ENCODE data around the gene ARID4A. TPM values are rescaled to one million over a fixed set of nuclear protein-coding genes. Genes with fewer than 3 reads are reported as not detected.

Gene ARID4A
- total RNA-seq, 1 donor, result 14.5 TPM

- H4K20me1 ChIP-seq (ENCODE audit: insufficient read depth, low read length), result peaks cover 29% of the 10 kb centered on the region
- H3K27ac ChIP-seq (ENCODE audit: low read depth, low read length), result peak overlapping the region; percentile 50
- peaks cover 23% of the 10 kb centered on the region for H3K36me3 ChIP-seq (ENCODE audit: insufficient read depth, low read length)
- peak; percentile 66 for DNase-seq (ENCODE audit: insufficient read length, low spot score, missing footprints)
- peaks cover 17% of the 10 kb centered on the region for H3K4me1 ChIP-seq (ENCODE audit: insufficient read depth, low read length)
- peaks cover 64% of the 10 kb centered on the region for H3K79me2 ChIP-seq (ENCODE audit: insufficient read depth, low read length)
- TF ChIP-seq CTCF (IDR thresholded peaks at IDR 0.05; ENCODE audit: extremely low read depth, low read depth, low read length), result no peak
- H3K27me3 ChIP-seq (ENCODE audit: insufficient read depth, low read length), result no peaks in the 10 kb centered on the region
- H3K9me3 ChIP-seq (ENCODE audit: low read depth, low read length), result no peaks in the 10 kb centered on the region
- H3K4me3 ChIP-seq (ENCODE audit: insufficient read depth, low read length), result peak overlapping the region; percentile 83
- H2AFZ ChIP-seq (ENCODE audit: low read length), result peak overlapping the region; percentile 90
- peak overlapping the region; percentile 92 for H3K4me2 ChIP-seq (ENCODE audit: insufficient read depth, low read length)
These were observed 1.3 kb downstream of the ARID4A start for GRCh38 chr14:58299401-58300330.

GRCh38 chr14:58301416-58301815 is 3.1 kb downstream of the ARID4A start:
- DNase-seq (ENCODE audit: insufficient read length, low spot score, missing footprints), result no peak
- H4K20me1 ChIP-seq (ENCODE audit: insufficient read depth, low read length), result peaks cover 14% of the 10 kb centered on the region
- no peak for TF ChIP-seq CTCF (IDR thresholded peaks at IDR 0.05; ENCODE audit: extremely low read depth, low read depth, low read length)
- H3K79me2 ChIP-seq (ENCODE audit: insufficient read depth, low read length), result peaks cover 47% of the 10 kb centered on the region
- peaks cover 18% of the 10 kb centered on the region for H3K36me3 ChIP-seq (ENCODE audit: insufficient read depth, low read length)
- H3K9me3 ChIP-seq (ENCODE audit: low read depth, low read length), result no peaks in the 10 kb centered on the region
- no peak overlapping the region for H3K27ac ChIP-seq (ENCODE audit: low read depth, low read length)
- no peak overlapping the region for H3K4me3 ChIP-seq (ENCODE audit: insufficient read depth, low read length)
- no peaks in the 10 kb centered on the region for H3K27me3 ChIP-seq (ENCODE audit: insufficient read depth, low read length)
- H3K4me1 ChIP-seq (ENCODE audit: insufficient read depth, low read length), result peaks cover 10% of the 10 kb centered on the region
- no peak overlapping the region for H2AFZ ChIP-seq (ENCODE audit: low read length)
- H3K4me2 ChIP-seq (ENCODE audit: insufficient read depth, low read length), result no peak overlapping the region

DNA sequence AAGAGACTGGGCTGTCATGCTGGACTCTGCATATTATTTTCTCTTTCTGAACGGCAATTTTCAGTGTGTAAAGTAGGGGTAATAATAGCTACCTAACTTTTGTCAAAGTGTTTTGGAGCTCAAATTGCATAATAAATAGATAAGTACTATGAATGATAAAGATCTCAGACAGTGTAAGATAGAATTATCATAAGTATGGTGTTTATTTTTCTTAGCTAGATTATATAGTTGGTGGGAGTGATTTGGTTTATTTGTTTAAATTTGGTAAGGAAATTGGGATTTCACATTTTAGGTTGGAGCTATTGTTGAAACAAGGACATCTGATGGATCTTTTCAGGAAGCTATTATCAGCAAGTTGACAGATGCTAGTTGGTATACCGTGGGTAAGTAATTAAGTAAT is 7.4 kb downstream of the ARID4A start:
- H3K79me2 ChIP-seq (ENCODE audit: insufficient read depth, low read length), result peaks cover 20% of the 10 kb centered on the region
- no peak overlapping the region for H3K27ac ChIP-seq (ENCODE audit: low read depth, low read length)
- H2AFZ ChIP-seq (ENCODE audit: low read length), result no peak overlapping the region
- no peaks in the 10 kb centered on the region for H3K4me1 ChIP-seq (ENCODE audit: insufficient read depth, low read length)
- H3K9me3 ChIP-seq (ENCODE audit: low read depth, low read length), result no peaks in the 10 kb centered on the region
- H3K4me2 ChIP-seq (ENCODE audit: insufficient read depth, low read length), result no peak overlapping the region
- no peak overlapping the region for H3K4me3 ChIP-seq (ENCODE audit: insufficient read depth, low read length)
- no peak for TF ChIP-seq CTCF (IDR thresholded peaks at IDR 0.05; ENCODE audit: extremely low read depth, low read depth, low read length)
- peaks cover 27% of the 10 kb centered on the region for H3K36me3 ChIP-seq (ENCODE audit: insufficient read depth, low read length)
- H4K20me1 ChIP-seq (ENCODE audit: insufficient read depth, low read length), result peaks cover 4% of the 10 kb centered on the region
- H3K27me3 ChIP-seq (ENCODE audit: insufficient read depth, low read length), result no peaks in the 10 kb centered on the region
- DNase-seq (ENCODE audit: insufficient read length, low spot score, missing footprints), result no peak

- DNase-seq (ENCODE audit: insufficient read length, low spot score, missing footprints), result no peak
- H3K4me1 ChIP-seq (ENCODE audit: insufficient read depth, low read length), result no peaks in the 10 kb centered on the region
- H3K79me2 ChIP-seq (ENCODE audit: insufficient read depth, low read length), result peaks cover 14% of the 10 kb centered on the region
- H4K20me1 ChIP-seq (ENCODE audit: insufficient read depth, low read length), result peaks cover 4% of the 10 kb centered on the region
- H2AFZ ChIP-seq (ENCODE audit: low read length), result no peak overlapping the region
- H3K4me3 ChIP-seq (ENCODE audit: insufficient read depth, low read length), result no peak overlapping the region
- no peak overlapping the region for H3K27ac ChIP-seq (ENCODE audit: low read depth, low read length)
- peaks cover 27% of the 10 kb centered on the region for H3K36me3 ChIP-seq (ENCODE audit: insufficient read depth, low read length)
- H3K9me3 ChIP-seq (ENCODE audit: low read depth, low read length), result no peaks in the 10 kb centered on the region
- H3K27me3 ChIP-seq (ENCODE audit: insufficient read depth, low read length), result no peaks in the 10 kb centered on the region
- no peak for TF ChIP-seq CTCF (IDR thresholded peaks at IDR 0.05; ENCODE audit: extremely low read depth, low read depth, low read length)
- no peak overlapping the region for H3K4me2 ChIP-seq (ENCODE audit: insufficient read depth, low read length)
These were observed 9.4 kb downstream of the ARID4A start for GRCh38 chr14:58307597-58308316.

Measured in osteoblast (primary cell).